BE2C (cell line): Measurements from ENCODE around the gene USP33.

Experiments
- DNase-seq: peaks from one replicate; pipeline ENCODE4 v3.0.0-alpha.2; 2020
- H3K27me3 ChIP-seq: fragments of 250-450 bp; sonication (Bioruptor Pico); 2 replicates; pipeline ENCODE4 v1.5.1; 2020; ENCODE audit warnings: mild to moderate bottlenecking
- H3K36me3 ChIP-seq: fragments of 250-450 bp; sonication (Bioruptor Pico); 2 replicates; pipeline ENCODE4 v1.5.1; 2020; ENCODE audit warnings: mild to moderate bottlenecking
- H3K4me1 ChIP-seq: fragments of 250-450 bp; sonication (Bioruptor Pico); 2 replicates; pipeline ENCODE4 v1.5.1; 2020
- H3K4me3 ChIP-seq: 2 replicates; pipeline ENCODE4 v1.5.1; 2011; ENCODE audit warnings: low read depth, low read length
- H3K9me3 ChIP-seq: fragments of 250-450 bp; sonication (Bioruptor Pico); 2 replicates; pipeline ENCODE4 v1.5.1; 2020
- TF ChIP-seq, protein P1 (sequence below): IDR thresholded peaks from 2 replicates; pipeline ENCODE4 v1.5.1; 2012; ENCODE audit warnings: mild to moderate bottlenecking, low read depth, low read length

Gene USP33

DNA sequence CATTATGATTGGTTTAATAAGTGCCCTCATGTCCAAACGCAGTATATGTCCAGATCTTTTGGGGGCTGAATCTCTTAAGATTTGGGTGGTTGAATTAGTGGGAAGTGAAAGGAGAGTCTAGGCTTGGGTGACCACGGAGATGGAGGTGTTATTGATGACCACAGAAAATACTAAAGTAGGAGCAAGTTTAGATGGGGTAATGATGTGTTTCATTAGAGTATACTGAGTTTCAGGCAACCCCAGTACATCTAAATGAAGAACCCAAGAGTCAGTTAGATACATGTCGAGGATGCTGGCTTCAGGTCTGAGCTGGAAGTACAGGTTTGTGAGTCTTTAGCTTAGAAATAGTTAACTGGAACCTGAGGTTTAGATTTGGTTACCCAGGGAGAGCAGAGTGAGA is 70.7 kb downstream of the USP33 start:
- H3K36me3 ChIP-seq: no peaks in the 10 kb centered on the region
- no peaks in the 10 kb centered on the region for H3K4me1 ChIP-seq
- DNase-seq: no peak

DNA sequence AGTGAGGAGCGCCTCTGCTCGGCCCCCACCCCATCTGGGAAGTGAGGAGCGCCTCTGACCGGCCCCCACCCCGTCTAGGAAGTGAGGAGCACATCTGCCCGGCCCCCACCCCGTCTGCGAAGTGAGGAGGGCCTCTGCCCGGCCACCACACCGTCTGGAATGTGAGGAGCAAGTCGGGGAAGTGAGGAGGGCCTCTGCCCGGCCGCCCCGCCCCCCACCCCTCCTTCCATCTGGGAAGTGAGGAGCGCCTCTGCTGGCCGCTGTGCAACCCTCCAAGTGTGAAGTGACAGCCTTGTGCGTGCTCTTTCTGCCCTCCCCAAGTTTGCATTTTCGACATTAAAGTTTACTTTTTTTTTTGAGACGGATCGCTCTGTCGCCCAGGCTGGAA is 72.1 kb downstream of the USP33 start:
- H3K27me3 ChIP-seq: no peaks in the 10 kb centered on the region
- TF ChIP-seq, protein P1, sequence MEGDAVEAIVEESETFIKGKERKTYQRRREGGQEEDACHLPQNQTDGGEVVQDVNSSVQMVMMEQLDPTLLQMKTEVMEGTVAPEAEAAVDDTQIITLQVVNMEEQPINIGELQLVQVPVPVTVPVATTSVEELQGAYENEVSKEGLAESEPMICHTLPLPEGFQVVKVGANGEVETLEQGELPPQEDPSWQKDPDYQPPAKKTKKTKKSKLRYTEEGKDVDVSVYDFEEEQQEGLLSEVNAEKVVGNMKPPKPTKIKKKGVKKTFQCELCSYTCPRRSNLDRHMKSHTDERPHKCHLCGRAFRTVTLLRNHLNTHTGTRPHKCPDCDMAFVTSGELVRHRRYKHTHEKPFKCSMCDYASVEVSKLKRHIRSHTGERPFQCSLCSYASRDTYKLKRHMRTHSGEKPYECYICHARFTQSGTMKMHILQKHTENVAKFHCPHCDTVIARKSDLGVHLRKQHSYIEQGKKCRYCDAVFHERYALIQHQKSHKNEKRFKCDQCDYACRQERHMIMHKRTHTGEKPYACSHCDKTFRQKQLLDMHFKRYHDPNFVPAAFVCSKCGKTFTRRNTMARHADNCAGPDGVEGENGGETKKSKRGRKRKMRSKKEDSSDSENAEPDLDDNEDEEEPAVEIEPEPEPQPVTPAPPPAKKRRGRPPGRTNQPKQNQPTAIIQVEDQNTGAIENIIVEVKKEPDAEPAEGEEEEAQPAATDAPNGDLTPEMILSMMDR: no peak
- no peaks in the 10 kb centered on the region for H3K36me3 ChIP-seq
- no peak for DNase-seq
- no peak overlapping the region for H3K4me3 ChIP-seq
- H3K4me1 ChIP-seq: no peaks in the 10 kb centered on the region
- H3K9me3 ChIP-seq: no peaks in the 10 kb centered on the region

More for the DNA sequence above, 70.7 kb downstream of the USP33 start:
- Histone ChIP-seq H3K4me3 (no peak overlapping the region), H3K9me3 (no peaks in the 10 kb centered on the region), H3K27me3 (no peaks in the 10 kb centered on the region)
- TF ChIP-seq, protein P1: no peak

DNA sequence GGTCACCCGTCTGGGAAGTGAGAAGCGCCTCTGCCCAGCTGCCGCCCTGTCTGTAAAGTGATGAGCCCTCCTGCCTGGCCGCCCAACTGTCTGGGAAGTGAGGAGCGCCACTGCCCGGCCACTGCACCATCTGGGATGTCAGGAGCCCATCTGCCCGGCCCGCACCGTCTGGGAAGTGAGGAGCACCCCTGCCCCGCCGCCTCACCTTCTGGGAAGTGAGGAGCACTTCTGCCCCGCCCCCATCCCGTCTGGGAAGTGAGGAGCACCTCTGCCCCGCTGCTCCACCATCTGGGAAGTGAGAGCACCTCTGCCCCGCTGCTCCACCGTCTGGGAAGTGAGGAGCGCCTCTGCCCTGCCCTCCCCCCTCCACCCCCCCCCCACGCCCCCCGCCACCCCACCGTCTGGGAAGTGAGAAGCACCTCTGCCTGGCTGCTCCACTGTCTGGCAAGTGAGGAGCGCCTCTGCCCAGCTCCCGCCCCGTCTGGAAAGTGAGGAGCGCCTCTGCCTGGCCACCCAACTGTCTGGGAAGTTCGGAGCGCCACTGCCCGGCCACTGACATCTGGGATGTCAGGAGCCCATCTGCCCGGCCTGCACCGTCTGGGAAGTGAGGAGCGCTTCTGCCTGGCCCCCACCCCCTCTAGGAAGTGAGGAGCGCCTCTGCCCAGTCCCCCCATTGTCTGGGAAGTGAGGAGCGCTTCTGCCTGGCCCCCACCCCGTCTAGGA is 72.7 kb downstream of the USP33 start:
- DNase-seq: no peak
- Histone ChIP-seq H3K36me3 (no peaks in the 10 kb centered on the region), H3K4me1 (no peaks in the 10 kb centered on the region), H3K4me3 (no peak overlapping the region), H3K9me3 (no peaks in the 10 kb centered on the region), H3K27me3 (no peaks in the 10 kb centered on the region)
- TF ChIP-seq, protein P1: no peak

DNA sequence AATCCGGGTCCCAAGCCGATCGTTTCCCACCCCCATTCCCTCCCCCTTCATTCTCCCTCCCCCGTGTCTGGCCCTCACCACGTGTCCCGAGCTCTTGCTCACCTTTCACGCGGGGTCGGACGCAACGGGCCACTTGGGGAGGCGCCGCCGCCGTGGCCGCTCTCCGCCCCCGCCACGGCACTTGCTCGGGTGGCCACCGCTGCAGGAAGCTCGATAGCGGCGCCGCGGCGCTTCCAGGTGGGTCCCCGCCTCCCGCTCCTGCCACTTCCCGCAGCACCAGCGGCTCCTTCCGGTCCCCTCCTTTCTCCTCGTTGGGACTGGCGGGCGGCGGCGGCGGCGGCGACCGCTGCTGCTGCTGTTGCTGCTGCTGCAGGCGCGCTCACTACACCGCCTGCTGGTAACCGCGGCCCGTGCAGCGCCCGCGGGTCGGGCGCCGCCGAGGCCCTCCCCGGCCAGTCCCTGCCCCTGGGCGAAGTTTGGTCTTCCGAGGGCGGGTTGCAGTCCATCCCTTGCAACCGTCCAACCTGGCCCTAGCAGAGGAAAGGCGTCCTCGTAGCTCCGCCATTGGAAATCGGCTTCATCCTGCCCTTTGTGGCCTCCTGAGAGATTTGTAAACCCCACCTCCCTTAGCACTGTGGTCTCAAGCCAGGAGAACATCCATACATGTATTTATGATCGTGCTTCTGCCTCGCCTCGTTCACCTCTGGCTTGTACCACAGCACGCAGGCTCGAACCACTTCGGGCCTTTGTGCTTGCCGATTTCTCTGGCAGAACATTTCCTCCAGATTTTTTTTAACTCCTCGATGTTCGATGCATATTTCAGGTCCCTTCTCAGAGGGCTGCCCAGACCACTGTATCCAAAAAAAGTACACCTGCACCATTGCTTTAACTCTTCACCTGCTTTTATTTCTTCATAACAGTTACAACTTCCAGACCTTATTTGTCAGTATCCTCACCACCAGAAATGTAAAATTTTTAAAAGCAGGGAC is 76.2 kb downstream of the USP33 start:
- Histone ChIP-seq H3K36me3 (no peaks in the 10 kb centered on the region), H3K4me3 (peak overlapping the region; percentile 92), H3K27me3 (no peaks in the 10 kb centered on the region), H3K9me3 (no peaks in the 10 kb centered on the region), H3K4me1 (no peaks in the 10 kb centered on the region)
- DNase-seq: peak; percentile 91
- TF ChIP-seq, protein P1: peak; percentile 51

DNA sequence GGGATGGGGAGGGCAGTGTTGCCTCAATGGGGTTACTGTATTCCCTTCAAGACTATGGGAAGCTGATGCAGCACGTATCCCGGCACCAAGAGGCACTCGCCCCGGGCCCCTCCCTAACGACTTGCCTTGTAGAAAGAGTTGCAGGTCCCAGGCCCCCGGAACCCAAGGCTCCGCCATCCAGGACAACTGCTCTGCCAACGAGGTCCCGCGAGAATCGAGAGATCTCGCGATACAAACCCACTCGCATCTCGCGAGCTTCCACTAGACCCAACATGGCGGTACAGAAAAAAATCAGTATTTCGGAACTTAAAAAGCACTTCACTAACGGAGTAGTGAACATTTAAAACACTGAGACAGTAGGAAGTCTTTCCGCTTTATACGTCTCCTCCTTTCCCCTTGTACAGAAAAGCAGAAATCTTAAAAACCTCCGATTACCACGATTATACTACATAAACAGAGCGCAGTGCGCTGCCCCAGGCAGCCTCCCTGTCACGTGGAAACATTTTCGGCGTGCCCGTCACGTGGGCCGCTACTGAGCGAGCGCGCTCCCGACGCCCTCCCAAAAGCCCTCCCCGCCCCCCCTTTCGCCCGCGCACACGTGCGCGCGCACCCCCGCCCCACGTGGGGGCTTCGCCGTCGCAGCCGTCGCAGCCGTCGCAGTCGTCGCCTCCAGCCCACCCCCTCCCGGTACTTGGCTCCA is 77.0 kb downstream of the USP33 start, which contains the start of gene ZZZ3:
Gene ZZZ3 (minus strand): TSS at position 199 of the 700 bp plus-strand sequence. CDS start 49,304 bp downstream, outside the sequence.
- Histone ChIP-seq H3K4me3 (peak within 1 kb of the TSS; percentile 92), H3K36me3 (no peaks in the 10 kb centered on the region), H3K9me3 (no peaks in the 10 kb centered on the region), H3K27me3 (no peaks in the 10 kb centered on the region), H3K4me1 (no peaks in the 10 kb centered on the region)
- TF ChIP-seq, protein P1: no peak
- DNase-seq: peak; percentile 88
